GM19099 (cell line): ENCODE measurements around the gene ASTN2.

Source experiments
- POLR2A ChIP-seq: IDR thresholded peaks from 3 replicates; pipeline ENCODE4 v1.6.1; 2011; ENCODE audit warnings: low read depth; ENCODE audit not compliant: insufficient read length; ENCODE audit errors: extremely low read depth

ASTN2 gene

DNA sequence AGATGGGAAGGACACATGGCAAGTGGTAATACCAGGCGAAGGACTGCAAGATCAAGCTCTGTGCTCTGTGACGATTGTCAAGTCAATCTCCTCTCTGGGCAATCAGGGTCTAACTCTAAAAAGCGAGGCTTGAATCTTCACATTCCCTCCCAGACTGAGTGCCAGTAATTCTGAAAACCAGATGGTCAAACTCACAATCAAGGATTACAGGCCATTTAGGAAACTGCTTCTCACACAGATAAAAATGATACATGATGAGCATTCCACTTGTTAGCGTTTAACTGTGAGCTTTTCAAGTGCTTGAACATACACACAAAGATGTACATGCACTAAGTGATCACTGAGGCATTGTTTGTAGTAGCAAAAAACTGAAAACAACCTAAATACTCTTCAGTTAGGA is 517.7 kb downstream of the ASTN2 start:
- no peak for TF ChIP-seq POLR2A

- TF ChIP-seq POLR2A: no peak
Observed at GRCh38 chr9:116895961-116896360, 518.9 kb downstream of the ASTN2 start.

DNA sequence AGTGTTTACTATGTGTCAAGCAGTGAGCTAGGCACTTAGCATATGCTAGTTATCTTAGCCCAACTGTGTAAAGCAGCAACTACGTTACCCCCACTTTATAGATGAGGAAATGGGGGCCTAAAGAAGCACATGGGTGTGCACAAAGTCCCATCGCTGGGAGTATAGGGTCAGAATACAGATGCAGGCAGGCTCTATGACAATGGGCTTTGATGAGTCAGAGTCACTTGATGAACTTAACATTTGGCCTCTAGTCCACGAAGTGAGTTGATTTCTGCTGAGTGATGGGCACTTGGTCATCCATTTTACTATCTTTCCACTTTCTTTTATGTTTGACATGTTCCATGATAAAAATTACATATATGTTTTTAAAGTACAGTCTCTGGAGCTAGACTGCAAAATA is 523.4 kb downstream of the ASTN2 start:
- TF ChIP-seq POLR2A: no peak

DNA sequence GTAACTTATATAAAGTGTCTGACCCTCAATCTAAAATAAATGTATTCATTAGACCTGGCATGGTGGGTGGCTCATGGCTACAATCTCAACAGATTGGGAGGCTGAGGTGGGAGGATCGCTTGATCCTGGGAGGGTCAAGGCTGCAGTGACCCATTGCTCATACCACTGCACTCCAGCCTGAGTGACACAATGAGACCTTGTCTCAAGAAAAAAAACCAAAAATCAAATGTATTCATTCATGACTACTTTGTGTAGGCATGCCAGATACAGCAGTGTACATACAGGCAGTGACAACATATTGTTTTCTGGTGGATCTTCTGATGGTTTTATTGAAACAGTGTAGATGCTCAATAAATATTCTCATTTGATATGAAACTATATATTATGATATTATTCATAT is 526.8 kb downstream of the ASTN2 start:
- TF ChIP-seq POLR2A: no peak

DNA sequence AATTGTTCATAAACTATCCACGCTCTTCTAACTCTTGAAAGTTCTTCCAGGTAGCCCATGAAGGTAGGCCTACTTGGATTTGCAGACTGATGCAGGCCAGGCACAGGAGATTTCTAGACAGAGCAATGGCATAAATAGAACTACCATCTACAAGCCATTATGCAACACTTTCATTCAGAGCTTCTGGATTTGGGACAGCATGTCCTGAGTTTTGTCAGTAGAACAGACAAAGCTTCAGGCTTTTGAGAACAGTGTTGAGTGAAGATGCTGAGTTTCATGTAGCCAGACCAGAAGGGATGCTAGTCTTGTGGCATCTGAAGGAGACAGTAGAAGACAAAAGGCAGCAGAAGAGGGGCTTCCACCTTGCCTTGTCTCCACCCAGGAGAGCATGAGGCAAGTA is 531.2 kb downstream of the ASTN2 start:
- TF ChIP-seq POLR2A: no peak

DNA sequence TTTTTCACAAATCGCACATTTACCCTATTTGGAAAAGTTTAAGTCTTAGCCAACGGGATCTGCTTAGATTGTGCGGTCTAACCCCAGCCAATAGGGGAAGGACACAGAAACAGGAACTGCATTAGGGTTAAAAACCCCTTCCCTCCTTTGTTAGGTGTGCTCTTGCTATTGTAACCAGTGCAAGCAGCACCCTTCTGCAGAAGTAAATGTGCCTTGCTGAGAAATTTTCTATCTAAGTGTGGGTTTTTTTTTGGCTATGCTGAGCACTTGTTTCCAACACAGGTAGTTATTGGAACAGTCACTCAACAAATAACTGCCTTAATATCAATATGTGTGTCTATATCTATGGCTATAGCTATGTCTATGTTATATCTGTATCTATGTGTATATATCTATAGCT is 537.8 kb downstream of the ASTN2 start:
- TF ChIP-seq POLR2A: no peak

DNA sequence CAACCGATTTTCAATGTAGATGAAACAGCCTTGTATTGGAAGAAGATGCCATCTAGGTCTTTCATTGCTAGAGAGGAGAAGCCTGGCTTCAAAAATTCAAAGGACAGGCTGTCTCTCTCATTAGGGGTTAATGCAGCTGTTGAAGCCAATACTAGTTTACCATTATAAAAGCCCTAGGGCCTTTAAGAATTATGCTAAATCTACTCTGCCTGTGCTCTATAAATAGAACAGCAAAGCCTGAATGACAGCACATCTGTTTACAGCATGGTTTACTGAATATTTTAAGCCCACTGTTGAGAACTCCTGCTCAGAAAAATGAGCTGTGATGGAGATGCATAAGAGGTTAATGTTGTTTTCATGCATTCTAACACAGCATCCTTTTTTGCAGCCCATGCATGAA is 539.3 kb downstream of the ASTN2 start:
- TF ChIP-seq POLR2A: no peak

DNA sequence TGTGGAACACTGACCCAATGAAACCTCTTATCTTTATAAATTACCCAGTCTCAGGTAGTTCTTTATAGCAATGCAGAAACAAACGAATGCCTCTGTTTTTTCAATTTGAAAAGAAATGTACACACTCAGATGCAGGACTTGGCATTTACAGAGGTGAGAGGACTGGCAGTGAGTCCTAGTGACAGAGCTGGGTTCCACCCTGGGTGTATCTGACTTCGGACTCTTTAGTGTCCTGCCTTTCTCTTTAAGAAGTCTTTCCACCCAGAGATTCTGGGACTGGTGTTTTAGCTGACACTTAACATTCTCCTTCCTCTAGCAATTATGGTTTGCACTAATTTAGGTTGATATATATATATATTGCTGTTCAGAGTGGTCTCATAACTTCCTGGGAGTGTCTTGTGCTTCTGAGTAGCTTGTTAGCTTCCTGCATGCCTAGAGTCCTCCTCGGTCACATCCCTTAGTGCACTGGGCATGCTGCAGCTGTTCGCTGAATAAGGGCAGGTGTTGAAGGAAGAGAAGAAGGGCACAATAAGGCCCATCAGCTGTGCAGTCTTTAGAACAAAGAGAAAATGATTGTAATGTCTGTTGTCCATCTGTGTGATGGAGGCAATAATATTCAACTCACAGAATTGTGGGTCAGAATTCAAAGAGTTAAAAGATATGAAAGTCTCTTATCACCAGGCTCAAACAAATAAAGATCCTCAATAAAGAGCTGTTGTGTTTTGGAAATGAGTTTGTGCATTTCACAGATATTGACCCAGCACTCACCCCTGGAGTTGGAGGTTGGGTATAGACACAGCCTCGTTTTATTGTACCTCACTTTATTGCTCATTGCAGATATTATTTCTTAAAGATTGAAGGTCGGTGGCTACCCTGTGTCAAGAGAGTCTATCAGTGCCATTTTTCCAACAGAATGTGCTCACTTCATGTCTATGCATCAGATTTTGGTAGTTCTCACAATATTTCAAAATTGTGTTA is 540.6 kb downstream of the ASTN2 start:
- TF ChIP-seq POLR2A: no peak

DNA sequence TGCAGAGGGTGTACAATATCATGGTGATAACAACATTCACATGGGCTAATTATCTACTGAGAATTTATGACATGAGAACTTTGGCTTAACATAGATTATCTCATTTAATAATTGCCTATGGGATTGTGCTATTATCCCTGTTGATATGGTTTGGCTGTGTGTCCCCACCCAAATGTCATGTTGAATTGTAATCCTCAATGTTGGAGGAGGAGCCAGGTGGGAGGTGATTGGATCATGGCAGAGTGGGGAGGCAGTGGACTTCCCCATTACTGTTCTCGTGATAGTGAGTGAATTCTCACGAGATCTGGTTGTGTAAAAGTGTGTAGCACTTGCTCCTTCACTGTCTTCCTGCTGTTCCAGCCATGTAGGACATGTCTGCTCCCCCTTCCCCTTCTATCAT is 541.4 kb downstream of the ASTN2 start:
- TF ChIP-seq POLR2A: no peak

- TF ChIP-seq POLR2A: no peak
Observed at GRCh38 chr9:116870566-116870965, 544.3 kb downstream of the ASTN2 start.

DNA sequence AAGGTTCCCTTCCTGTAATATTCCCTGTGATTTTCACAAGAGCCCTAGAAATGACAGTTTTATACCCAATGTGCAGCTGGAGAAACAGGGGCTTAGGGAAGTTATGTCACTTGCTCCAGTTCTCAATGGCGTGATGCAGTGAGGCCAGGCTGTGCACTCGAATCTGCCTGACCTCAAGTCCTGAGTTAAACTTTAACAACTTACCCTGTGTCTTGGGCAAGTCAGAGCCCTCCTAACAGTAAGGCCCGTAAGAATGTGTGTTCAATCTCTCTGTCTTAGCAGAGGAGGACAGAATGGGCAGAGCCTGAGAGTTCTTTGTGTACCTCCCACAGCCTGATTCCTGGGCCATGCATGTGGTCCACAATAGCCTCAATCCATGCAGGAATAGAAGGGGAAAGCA is 546.7 kb downstream of the ASTN2 start:
- TF ChIP-seq POLR2A: no peak

GRCh38 chr9:116861321-116861720 is 553.5 kb downstream of the ASTN2 start:
- TF ChIP-seq POLR2A: no peak

- no peak for TF ChIP-seq POLR2A
Observed at GRCh38 chr9:116860509-116861120, 554.2 kb downstream of the ASTN2 start.

DNA sequence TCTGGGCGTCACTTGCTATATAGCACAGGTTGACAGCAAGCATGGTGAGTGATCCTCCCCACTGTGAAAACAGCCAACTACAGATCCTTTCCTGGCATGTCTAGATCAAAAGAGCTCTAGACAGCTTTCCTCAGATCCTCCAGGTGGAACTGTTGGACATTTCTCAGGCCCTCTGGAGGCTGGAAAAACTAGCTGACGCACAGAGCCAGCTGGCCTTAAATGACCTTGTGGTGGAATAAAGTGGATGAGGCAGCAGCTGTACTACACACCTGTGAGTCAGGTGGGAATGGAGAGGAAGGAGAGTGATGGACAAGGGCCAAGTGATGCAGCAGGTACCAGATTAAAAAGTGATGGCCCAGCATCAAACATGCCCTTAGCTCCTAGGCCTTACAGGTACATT is 555.1 kb downstream of the ASTN2 start:
- no peak for TF ChIP-seq POLR2A

GRCh38 chr9:116857321-116857720 is 557.5 kb downstream of the ASTN2 start:
- no peak for TF ChIP-seq POLR2A
